ENCODE data around the gene KCNG2. TPM values are rescaled to one million over a fixed set of nuclear protein-coding genes. Genes with fewer than 3 reads are reported as not detected.

KCNG2 gene
- polyA plus RNA-seq, 1 donor from 2014 or later = not detected

- H3K27me3 ChIP-seq (ENCODE audit: insufficient read depth, low read depth, low read length) = no peaks in the 10 kb centered on the region
- H4K20me1 ChIP-seq (ENCODE audit: insufficient read depth) = no peaks in the 10 kb centered on the region
- H3K9ac ChIP-seq (ENCODE audit: low read length) = no peak overlapping the region
- H3K4me3 ChIP-seq (ENCODE audit: low read length) = no peak overlapping the region
- H3K4me2 ChIP-seq (ENCODE audit: low read length) = no peak overlapping the region
- H2AFZ ChIP-seq (ENCODE audit: low read depth, low read length) = no peak overlapping the region
- no peaks in the 10 kb centered on the region for H3K9me2 ChIP-seq (ENCODE audit: insufficient read depth, low read length)
- H3K36me3 ChIP-seq (ENCODE audit: insufficient read depth, low read length) = no peaks in the 10 kb centered on the region
- no peak overlapping the region for H3K27ac ChIP-seq (ENCODE audit: low read length)
- H3F3A ChIP-seq (ENCODE audit: insufficient read depth, low read length, poor library complexity, severe bottlenecking) = no peaks in the 10 kb centered on the region
- H3K79me2 ChIP-seq (replicated peaks; ENCODE audit: insufficient read depth, low read length) = no peaks in the 10 kb centered on the region
- H3K9me3 ChIP-seq (ENCODE audit: low read length) = no peaks in the 10 kb centered on the region
- TF ChIP-seq MXI1 (conservative IDR thresholded peaks at IDR 0.05; ENCODE audit: poor library complexity, severe bottlenecking) (no peak), POLR2AphosphoS5 (IDR thresholded peaks at IDR 0.05) (no peak), EZH2 (IDR thresholded peaks at IDR 0.05; ENCODE audit: borderline replicate concordance, insufficient read depth, low read length, poor library complexity, severe bottlenecking) (no peak), RAD21 (conservative IDR thresholded peaks at IDR 0.05) (no peak), EP300 (conservative IDR thresholded peaks at IDR 0.05; ENCODE audit: poor library complexity, severe bottlenecking) (no peak), TAF1 (IDR thresholded peaks at IDR 0.05; ENCODE audit: low read depth) (no peak), SMC3 (conservative IDR thresholded peaks at IDR 0.05; ENCODE audit: poor library complexity) (no peak), REST (IDR thresholded peaks at IDR 0.05; ENCODE audit: borderline replicate concordance) (no peak)
- TF ChIP-seq, protein P1, sequence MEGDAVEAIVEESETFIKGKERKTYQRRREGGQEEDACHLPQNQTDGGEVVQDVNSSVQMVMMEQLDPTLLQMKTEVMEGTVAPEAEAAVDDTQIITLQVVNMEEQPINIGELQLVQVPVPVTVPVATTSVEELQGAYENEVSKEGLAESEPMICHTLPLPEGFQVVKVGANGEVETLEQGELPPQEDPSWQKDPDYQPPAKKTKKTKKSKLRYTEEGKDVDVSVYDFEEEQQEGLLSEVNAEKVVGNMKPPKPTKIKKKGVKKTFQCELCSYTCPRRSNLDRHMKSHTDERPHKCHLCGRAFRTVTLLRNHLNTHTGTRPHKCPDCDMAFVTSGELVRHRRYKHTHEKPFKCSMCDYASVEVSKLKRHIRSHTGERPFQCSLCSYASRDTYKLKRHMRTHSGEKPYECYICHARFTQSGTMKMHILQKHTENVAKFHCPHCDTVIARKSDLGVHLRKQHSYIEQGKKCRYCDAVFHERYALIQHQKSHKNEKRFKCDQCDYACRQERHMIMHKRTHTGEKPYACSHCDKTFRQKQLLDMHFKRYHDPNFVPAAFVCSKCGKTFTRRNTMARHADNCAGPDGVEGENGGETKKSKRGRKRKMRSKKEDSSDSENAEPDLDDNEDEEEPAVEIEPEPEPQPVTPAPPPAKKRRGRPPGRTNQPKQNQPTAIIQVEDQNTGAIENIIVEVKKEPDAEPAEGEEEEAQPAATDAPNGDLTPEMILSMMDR (IDR thresholded peaks at IDR 0.05; ENCODE audit: poor library complexity, severe bottlenecking) = no peak
Measured at GRCh38 chr18:79756826-79757225, 40.9 kb upstream of the KCNG2 start.

GRCh38 chr18:79760348-79760747, 37.4 kb upstream of the KCNG2 start:
- H2AFZ ChIP-seq (ENCODE audit: low read depth, low read length) = no peak overlapping the region
- H3K4me3 ChIP-seq (ENCODE audit: low read length) = no peak overlapping the region
- H3K27me3 ChIP-seq (ENCODE audit: insufficient read depth, low read depth, low read length) = no peaks in the 10 kb centered on the region
- no peaks in the 10 kb centered on the region for H3K79me2 ChIP-seq (replicated peaks; ENCODE audit: insufficient read depth, low read length)
- no peaks in the 10 kb centered on the region for H3K9me2 ChIP-seq (ENCODE audit: insufficient read depth, low read length)
- no peaks in the 10 kb centered on the region for H3K36me3 ChIP-seq (ENCODE audit: insufficient read depth, low read length)
- no peaks in the 10 kb centered on the region for H4K20me1 ChIP-seq (ENCODE audit: insufficient read depth)
- H3K9ac ChIP-seq (ENCODE audit: low read length) = no peak overlapping the region
- no peaks in the 10 kb centered on the region for H3F3A ChIP-seq (ENCODE audit: insufficient read depth, low read length, poor library complexity, severe bottlenecking)
- H3K4me2 ChIP-seq (ENCODE audit: low read length) = no peak overlapping the region
- no peak overlapping the region for H3K27ac ChIP-seq (ENCODE audit: low read length)
- no peak for TF ChIP-seq RAD21 (conservative IDR thresholded peaks at IDR 0.05)
- no peak for TF ChIP-seq EZH2 (IDR thresholded peaks at IDR 0.05; ENCODE audit: borderline replicate concordance, insufficient read depth, low read length, poor library complexity, severe bottlenecking)
- TF ChIP-seq POLR2AphosphoS5 (IDR thresholded peaks at IDR 0.05) = no peak
- no peak for TF ChIP-seq SMC3 (conservative IDR thresholded peaks at IDR 0.05; ENCODE audit: poor library complexity)
- TF ChIP-seq REST (IDR thresholded peaks at IDR 0.05; ENCODE audit: borderline replicate concordance) = no peak
- no peaks in the 10 kb centered on the region for H3K9me3 ChIP-seq (ENCODE audit: low read length)
